HG03280 (cell line): ENCODE data around the gene HSDL2.
"Not testable (repeated sequence)": the region's sequence is repeated elsewhere in the genome, so short reads cannot be mapped to it uniquely, and the experiment has no call there.

Experiments used
- ATAC-seq: cut with Tn5 transposase; IDR thresholded peaks from one replicate; pipeline ENCODE4 v1.9.1; 2021; ENCODE audit warnings: mild to moderate bottlenecking, moderate library complexity; ENCODE audit not compliant: unreplicated experiment

Gene HSDL2

GRCh38 chr9:112494153-112494552 is 114.2 kb downstream of the HSDL2 start:
- no peak for ATAC-seq

- no peak for ATAC-seq
These were observed 115.7 kb downstream of the HSDL2 start for GRCh38 chr9:112495614-112496013.

GRCh38 chr9:112496074-112496722 is 116.3 kb downstream of the HSDL2 start:
- no peak for ATAC-seq

- ATAC-seq = no peak
These were observed 120.9 kb downstream of the HSDL2 start for GRCh38 chr9:112500842-112501241.

DNA sequence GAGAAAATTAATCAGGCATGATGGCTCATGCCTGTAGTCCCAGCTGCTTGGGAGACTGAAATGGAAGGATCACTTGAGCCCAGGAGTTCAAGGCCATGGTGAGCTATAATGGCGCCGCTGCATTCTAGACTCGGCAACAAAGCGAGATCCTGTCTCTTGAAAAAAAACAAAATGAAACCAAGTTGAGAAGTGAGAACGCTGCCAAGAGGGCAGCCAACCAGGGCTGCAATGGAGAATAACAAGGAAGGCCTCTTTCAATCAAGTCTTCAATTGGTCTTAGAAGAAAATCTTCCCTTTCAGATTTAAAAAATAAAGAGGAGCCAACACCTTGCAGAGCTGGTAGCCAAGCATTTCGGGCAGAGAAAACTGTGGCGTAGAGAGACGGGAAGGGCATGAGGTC is 121.4 kb downstream of the HSDL2 start:
- no peak for ATAC-seq

DNA sequence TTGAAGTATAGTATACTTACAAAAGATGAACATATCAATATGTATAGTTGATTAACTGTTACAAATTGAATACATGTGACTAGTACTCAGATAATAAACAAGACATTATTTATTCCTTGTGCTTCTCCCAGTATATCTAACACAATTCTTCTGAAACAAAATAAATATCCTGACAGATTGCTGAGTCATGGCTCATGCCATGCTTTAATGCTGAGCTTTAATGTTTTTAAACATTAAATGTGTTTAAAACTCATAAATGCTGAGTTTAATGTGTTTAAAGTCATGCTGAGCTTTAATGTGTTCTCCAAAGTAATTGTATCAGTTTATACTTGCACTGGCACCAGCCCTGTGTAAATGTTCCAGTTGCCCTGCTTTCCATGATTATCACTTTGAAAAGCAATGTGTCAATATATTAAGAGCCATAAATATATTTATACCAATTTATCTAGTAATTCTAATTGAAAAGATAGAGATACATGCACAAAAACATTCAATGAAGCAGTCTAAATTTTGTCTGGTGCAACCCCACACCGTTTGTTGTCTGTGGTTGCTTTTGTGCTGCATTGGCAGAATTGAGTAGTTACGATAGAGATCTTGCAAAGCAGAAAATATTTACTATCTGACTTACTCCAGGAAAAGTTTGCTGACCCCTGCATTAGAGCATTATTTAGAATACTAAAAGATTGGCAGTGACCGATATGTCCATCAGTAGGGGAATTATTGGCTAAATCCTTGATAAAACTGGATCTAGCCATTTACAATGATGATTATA is 122.5 kb downstream of the HSDL2 start:
- no peak for ATAC-seq

DNA sequence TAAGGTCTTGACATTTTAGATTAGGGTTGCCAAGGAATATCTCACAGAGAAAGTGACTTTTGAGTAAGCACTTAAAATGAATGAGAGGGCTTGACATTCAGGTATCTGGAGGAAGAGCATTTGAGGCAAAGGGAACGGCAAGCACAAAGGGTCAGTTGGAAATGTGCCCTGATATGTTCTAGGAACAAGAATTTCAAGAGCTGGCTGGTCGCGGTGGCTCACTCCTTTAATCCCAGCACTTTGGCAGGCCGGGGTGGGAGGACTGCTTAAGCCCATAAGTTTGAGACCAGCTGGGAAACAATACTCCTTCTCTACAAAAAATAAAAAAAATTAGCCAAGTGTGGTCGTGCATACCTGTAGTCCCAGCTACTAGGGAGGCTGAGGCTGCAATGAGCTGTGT is 123.3 kb downstream of the HSDL2 start:
- ATAC-seq = no peak

GRCh38 chr9:112505086-112505485 is 125.2 kb downstream of the HSDL2 start:
- ATAC-seq = no peak

GRCh38 chr9:112505607-112506006 is 125.7 kb downstream of the HSDL2 start:
- no peak for ATAC-seq

DNA sequence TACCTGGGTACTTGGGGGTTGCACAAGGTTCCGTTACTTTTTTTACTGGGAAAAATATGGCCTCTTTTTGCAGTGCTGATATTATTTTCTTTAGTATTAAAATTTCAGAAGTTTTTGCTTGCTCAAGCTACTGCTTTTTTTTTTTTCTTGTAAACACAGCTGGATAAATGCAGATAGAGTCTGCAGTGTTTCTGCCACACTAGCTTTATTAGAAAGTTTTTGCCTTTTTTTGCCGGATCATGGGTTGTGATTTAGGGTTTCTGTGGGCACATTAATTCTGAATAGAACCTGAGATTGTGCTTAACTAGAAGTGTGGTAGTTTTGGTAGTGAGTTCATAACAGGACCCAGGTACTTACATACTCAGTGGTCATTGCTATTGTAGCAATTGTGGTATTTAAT is 126.7 kb downstream of the HSDL2 start:
- ATAC-seq = no peak

- ATAC-seq = no peak
These were observed 127.2 kb downstream of the HSDL2 start for GRCh38 chr9:112507001-112507680.

GRCh38 chr9:112508377-112508776 is 128.5 kb downstream of the HSDL2 start:
- no peak for ATAC-seq

DNA sequence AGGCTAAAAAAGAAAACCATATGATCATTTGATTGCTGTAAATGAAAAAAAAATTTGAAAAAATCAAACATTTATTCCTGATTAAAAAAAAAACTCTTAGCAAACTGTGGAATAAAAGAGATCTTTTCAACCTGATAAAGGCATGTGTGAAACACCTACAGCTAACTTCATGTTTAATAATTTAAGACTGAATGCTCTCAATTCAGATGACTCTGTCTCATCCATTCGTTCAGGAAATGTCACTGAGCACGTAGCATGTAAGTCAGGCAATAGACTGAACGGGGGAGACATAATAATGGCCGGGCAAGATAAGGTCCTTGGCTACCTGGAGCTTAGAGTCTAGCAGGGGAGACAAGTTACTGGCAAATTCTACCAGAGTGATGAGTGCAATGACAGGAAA is 132.5 kb downstream of the HSDL2 start:
- not testable (repeated sequence) for ATAC-seq

GRCh38 chr9:112516769-112517168 is 136.9 kb downstream of the HSDL2 start:
- ATAC-seq = no peak

DNA sequence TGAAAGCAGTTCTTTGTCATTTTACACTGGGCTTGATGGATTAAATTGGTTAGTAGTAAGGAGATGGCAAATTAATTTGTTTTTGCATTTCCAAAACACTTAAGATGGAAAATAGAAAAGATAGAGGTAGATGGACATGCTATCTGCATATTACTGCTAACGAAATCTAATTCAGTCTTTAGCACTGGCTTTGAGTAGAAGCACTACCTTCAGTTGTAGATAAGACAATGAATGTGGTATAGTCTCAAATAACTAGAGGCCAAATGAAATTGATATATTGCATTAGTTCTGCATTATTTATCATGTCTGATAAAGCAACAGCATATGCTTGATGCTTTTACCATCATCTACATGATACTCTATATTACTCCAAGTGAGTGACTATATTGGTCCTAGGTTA is 140.2 kb downstream of the HSDL2 start:
- no peak for ATAC-seq

GRCh38 chr9:112520656-112521055 is 140.7 kb downstream of the HSDL2 start:
- no peak for ATAC-seq
